D721Med (cell line): ENCODE results near the gene CGREF1.

Source experiments
- DNase-seq: peaks from one replicate; pipeline ENCODE4 v3.0.0; 2011; ENCODE audit warnings: low spot score; ENCODE audit not compliant: insufficient read length
- FAIRE-seq: peaks from 2 replicates; lab custom pipeline; 2011; peaks lifted over from hg19 to GRCh38; lab: Jason Lieb, UNC
- TF ChIP-seq, protein P1 (sequence below): IDR thresholded peaks from 2 replicates; pipeline ENCODE4 v1.5.1; 2012; ENCODE audit warnings: mild to moderate bottlenecking, control low read depth; ENCODE audit not compliant: insufficient read depth; ENCODE audit errors: missing control alignments

The CGREF1 gene

GRCh38 chr2:27057184-27057583 lies 61.7 kb downstream of the CGREF1 start:
- FAIRE-seq (no peak), DNase-seq (no peak)
- TF ChIP-seq, protein P1, sequence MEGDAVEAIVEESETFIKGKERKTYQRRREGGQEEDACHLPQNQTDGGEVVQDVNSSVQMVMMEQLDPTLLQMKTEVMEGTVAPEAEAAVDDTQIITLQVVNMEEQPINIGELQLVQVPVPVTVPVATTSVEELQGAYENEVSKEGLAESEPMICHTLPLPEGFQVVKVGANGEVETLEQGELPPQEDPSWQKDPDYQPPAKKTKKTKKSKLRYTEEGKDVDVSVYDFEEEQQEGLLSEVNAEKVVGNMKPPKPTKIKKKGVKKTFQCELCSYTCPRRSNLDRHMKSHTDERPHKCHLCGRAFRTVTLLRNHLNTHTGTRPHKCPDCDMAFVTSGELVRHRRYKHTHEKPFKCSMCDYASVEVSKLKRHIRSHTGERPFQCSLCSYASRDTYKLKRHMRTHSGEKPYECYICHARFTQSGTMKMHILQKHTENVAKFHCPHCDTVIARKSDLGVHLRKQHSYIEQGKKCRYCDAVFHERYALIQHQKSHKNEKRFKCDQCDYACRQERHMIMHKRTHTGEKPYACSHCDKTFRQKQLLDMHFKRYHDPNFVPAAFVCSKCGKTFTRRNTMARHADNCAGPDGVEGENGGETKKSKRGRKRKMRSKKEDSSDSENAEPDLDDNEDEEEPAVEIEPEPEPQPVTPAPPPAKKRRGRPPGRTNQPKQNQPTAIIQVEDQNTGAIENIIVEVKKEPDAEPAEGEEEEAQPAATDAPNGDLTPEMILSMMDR: no peak

- no peak for FAIRE-seq
- TF ChIP-seq, protein P1: no peak
- no peak for DNase-seq
Observed at GRCh38 chr2:27054721-27055120, 64.2 kb downstream of the CGREF1 start.

GRCh38 chr2:27053776-27054175 lies 65.2 kb downstream of the CGREF1 start:
- DNase-seq: no peak
- TF ChIP-seq, protein P1: no peak
- FAIRE-seq: no peak

- DNase-seq: no peak
- TF ChIP-seq, protein P1: no peak
- no peak for FAIRE-seq
Observed at GRCh38 chr2:27053321-27053720, 65.6 kb downstream of the CGREF1 start.

GRCh38 chr2:27051902-27052645 lies 66.9 kb downstream of the CGREF1 start:
- no peak for FAIRE-seq

GRCh38 chr2:27050996-27051901 lies 67.7 kb downstream of the CGREF1 start, which contains the start of gene AGBL5:
AGBL5 (plus strand) TSS chr2:27051668; CDS start chr2:27052959, 1,291 bp downstream.
- DNase-seq: peak; percentile 99
- TF ChIP-seq, protein P1: no peak
- FAIRE-seq: peak; percentile 25

More at GRCh38 chr2:27051902-27052645, 66.9 kb downstream of the CGREF1 start:
- TF ChIP-seq, protein P1: no peak
- DNase-seq: no peak
